GM11168 (cell line): Measurements from ENCODE around the gene NEK6.
"Not testable (repeated sequence)": the region's sequence is repeated elsewhere in the genome, so short reads cannot be mapped to it uniquely, and the experiment has no call there.

Experiments
- in situ Hi-C: fragments of 300-500 bp; cut with MboI; formaldehyde crosslinking; loops from one replicate; pipeline ENCODE4 v1.12.0; 2022; ENCODE audit warnings: low sequenced_read_pairs; ENCODE audit not compliant: unreplicated experiment

NEK6 gene

DNA sequence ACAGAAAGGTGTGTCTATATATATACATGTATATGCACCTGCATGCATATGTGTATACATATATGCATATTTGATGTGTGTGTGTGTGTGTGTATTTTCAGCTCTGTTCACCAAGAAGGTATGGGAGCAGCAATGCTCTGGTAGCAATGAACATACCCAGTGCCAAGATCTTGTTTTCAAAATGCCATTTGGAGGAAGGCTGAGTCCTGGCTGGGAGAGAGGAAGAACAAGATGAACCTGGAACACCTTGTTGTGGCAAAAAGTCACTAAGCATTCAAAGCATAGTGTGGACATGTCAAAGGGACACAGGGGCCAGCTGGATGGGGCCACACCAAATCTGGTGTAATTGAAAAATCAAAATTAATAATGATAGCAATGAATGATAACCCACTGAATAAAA, 31.8 kb upstream of the NEK6 start:
- in situ Hi-C loops = no loop called here

DNA sequence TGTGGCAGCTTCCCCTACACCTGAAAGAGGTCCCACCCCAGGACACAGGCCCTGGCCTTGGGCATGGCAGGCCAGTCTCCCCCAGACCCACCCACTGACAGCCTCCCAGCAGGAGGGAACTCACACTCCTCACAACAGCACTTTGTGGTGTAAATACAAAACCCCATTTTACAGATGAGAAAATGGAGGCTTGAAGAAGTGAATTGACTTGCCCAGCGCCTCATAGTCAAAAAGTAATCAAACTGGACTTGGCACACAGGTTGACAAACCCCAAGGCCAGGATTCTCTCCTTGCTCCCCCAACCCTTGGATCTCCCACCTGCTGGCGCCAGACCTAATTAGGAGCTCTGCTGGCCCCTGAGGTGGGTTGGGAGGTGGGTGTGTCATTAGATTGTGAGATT, 29.2 kb upstream of the NEK6 start:
- in situ Hi-C loops = no loop called here

DNA sequence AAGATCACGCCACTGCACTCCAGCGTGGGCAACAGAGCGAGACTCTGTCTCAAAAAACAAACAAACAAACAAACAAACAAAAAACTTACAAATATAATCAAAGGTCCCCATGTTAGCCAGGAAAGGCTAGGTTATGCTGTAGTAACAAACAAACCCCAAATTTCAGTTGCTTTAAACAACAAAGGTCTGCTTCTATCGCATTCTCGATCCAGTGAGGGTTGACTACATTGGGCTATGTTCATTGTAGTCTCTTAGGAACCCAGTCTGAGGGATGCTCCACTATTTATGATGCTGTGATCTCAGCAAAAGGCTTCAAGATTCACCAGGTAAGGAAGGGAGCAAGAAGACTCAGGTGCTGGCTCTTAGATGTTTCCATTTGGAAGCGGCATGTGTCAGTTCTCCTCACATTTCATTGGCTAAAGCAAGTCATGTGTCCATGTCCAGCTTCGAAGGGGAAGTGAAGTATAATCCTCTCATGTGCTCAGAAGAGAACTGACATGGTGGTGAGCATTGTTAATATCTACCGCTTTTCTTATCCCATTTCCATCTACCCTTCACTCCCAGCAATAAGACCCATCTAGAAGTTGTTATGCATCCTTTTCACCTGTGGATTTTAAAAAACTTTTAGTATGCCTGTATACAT, 26.5 kb upstream of the NEK6 start:
- in situ Hi-C loops = no loop called here

DNA sequence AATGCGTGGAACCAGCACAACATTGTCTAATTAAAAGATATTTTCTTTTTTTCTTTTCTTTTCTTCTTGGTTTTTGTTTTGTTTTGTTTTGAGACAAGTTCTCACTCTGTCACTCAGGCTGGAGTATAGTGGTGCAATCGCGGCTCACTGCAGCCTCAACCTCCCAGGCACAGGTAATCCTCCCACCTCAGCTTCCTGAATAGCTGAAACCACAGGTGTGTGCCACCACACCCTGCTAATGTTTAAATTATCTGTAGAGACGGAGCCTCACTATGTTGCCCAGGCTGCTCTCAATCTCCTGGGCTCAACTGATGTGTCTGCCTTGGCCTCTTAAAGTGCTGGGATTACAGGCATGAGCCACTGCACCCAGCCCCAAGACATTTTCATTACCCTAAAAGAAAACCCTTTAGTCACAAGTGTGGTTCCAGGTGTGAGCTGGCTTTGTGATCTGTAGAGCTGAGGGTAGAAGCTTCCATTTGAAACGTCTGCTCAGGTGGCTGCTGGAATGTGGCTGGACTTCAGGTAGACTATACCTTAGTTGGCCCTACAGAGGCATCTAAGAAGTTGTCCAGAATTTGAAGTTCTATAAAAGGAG, 19.1 kb upstream of the NEK6 start:
- in situ Hi-C loops = no loop called here

DNA sequence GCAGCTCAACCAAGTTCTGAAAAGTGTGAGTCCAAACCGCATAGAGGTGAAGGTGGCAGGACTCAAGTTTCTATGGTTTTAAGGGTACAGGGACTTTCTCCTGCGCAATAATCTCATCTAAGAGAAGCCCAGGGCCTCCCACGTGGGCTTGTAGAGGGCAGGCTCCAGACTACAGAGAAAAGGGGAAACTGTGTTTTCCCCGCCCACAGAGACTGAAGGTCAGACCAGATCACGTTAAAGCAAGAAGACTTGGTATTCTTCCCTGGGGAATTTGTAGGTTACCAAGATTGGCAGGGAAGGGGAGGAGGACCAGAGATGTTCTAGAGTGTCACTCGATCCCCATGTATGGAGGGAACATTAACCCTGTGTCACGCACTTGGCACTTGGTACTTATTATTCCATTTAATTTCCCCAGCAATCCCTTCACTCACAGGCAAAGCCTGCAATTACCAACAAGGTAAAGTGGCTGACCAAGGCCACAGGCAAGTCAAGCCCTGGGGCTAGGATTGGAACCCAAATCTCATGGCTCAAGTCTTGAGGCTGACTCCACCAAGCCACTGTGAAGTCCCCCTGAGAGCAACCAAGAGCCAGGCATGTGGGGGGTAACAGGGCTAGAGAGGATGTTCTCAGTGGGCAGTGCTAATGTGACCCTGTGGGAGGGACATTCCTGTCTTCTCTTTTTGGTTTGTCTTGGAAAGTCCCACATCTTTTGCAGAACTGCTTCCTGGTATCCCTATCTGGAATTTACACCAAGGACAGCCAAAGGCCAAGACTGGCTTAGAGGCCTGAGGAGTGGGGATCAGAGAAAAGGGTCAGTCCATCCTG, 18.3 kb upstream of the NEK6 start:
- in situ Hi-C loops = no loop called here

DNA sequence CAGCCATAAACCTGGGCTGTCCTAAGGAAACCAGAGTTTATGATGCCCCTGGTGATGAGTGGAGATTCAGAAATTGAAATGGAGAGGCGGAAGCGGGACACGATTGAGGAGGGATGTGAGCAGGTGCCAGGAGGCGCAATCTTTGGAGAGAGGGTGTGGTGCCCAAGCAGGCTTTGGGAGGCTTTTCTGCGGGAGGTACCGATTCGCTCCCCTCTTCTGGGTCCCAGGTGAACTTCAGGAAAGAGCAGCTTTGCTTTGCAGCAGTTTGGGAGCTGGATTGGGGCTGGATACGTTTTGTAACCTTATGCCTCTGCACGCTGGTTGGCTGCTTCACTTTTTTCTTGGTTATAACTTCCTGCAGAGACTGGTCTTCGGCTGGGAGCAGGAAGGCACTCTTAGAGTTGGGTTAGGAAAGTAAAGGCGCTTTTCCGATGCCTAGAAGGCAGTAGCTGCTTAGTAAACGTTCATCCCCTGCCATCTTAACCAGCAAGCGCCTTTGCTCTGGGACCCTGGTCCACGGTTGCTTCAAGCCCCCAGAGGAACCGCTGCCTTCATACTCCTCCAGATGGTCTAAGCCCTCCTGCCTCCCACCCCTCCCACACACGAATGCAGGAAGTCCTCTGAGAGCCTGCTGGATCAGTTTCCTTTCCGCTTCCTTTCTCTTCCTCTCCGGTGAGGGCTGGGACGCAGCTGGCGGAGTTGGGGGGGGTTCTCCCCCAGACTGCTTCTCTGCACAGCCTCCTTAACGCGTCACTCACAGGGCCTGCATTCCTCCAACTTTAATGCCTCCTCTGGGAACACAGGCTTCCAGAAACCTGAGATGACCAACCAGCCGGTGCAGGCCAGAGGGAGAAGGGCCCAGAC, 15.2 kb upstream of the NEK6 start:
- in situ Hi-C loops = no loop called here

DNA sequence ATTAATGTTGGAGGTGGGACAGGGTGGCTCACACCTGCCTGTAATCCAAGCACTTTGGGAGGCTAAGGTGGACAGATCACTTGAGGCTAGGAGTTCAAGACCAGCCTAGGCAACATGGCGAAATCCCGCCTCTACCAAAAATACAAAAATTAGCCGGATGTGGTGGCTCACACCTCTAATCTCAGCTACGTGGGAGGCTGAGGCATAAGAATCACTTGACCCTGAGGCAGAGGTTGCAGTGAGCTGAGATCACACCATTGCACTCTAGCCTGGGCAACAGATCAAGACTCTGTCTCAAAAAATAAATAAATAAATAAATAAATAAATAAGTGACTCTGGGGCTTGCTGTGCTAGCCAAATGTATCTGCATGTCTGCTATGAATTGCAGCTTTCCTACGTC, 10.4 kb upstream of the NEK6 start:
- in situ Hi-C loops = not testable (repeated sequence)

DNA sequence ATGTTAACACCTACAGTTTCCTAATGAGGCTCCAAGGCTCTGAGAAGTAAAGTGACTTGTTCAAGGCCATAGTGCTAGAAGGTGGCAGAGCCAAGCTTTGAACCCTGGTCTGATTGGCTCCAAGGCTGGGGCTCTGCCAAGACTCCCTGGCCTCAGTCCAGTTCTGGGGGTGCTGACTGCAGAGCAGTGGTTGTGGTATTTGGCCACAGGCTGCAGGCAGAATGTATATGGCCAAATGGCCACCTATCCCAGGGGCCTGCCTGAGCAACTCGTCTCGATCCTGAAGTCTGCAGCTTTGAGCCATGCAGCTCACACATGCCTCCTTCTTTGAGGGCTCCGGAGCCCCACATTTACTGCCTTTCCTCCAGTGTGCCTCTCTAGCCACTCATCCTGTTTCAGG, 9.7 kb upstream of the NEK6 start:
- in situ Hi-C loops = no loop called here

DNA sequence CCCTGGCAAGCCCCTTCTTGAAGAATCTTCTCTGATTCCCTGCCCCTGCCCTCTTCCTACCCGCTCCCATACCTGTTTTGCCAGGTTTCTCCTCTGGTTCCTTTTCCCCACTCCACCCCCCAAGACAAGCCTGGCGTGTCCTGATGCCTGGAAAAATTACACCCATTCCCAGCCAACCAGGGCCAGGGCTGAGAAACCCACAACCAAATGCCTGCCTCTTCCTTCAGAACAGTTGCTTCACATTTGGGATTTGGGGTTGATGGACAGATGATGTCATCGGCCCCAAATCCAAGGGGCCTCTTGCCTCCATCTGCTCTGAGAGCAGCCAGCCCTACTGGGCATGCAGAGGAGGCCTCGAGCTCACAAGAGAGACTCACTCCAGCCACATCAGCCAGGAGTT, 8.8 kb upstream of the NEK6 start:
- in situ Hi-C loops = no loop called here

DNA sequence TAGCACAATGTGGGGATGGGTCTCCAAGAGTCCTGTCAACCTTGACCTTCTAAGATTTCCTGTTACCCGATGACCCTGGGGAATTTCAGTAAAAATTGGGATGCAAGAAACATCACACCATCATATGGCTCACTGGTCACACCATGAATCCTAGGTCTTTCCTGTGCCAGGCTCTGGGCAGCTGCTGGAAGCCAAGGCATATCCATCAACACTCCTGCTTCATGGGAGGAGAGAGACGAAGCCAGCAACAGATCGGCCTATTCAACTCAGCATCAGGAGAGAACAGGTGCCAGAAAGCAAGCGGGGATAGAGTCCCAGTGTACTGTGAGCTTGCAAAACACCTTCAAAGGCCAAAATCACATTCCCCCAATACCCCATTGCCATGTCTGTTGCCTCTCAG, 6.5 kb upstream of the NEK6 start:
- in situ Hi-C loops = no loop called here

DNA sequence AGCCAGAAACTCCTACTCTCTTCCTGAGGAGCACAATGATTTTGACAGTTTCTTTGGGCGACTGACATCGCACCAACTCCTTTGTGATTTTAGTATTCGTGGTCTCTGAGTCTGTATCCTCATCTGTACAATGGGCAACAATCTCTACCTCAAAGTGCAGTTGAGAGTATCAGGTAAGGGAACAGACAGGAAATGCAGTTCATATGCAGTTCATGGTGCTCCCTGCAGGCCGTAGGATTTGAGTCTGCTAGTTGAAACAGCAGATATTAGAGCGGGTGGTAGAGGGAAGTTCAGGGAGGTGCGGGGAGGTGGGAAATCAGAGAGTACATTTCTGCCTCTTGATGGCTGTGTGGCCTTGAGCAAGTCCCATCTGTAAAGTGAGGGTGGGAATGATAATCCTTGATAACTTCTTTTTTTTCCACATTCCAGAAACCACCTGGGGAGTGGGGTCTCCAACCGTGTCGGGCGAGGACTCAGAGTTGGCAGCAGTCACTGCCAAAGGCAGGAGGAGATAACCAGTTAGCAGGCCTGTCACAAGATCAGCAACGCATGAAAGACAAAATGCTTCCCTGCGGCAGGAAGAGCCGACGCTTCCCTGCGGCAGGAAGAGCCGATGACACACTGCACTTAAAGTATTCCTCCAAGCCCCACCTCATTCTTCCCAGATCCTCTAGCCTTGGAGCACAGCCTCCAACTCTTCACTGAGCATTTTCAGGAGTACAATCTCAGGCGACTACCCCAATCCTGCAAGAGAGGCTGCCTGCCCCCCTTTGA, 6.0 kb upstream of the NEK6 start:
- in situ Hi-C loops = no loop called here

DNA sequence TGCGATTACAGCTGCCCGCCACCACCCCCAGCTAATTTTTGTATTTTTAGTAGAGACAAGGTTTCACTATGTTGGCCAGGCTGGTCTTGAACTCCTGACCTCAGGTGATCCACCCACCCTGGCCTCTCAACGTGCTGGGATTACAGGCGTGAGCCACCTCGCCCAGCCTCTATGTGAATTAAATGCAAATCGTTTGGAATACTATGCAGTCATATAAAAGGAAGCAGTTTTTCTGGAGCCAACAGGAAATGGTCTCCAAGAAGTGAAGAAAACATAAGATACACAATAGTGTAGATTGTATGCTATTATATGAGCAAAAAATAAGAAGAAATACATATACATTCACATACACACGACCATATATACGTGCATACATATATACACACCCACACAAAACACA, 4.9 kb upstream of the NEK6 start:
- in situ Hi-C loops = not testable (repeated sequence)

DNA sequence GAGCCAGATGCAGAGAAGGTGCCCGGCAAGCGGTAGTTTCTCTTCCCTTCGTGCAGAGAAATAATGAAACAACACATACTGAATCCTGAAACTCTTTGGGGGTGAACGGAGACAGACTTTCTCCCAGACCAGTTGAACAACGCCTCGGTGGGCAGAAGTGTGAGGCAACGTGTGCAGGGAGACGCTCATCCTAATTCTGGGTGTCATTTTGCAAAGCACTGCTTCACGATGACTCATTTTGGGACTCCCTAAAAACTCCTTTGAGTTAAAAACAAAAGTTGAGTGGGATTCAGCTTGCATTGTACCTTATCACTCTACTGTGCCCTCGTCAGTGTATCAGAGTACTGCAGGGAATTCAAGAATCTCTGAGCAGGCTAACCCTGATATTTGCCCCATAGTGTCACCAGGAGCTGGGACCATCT, 3.5 kb upstream of the NEK6 start:
- in situ Hi-C loops = no loop called here

DNA sequence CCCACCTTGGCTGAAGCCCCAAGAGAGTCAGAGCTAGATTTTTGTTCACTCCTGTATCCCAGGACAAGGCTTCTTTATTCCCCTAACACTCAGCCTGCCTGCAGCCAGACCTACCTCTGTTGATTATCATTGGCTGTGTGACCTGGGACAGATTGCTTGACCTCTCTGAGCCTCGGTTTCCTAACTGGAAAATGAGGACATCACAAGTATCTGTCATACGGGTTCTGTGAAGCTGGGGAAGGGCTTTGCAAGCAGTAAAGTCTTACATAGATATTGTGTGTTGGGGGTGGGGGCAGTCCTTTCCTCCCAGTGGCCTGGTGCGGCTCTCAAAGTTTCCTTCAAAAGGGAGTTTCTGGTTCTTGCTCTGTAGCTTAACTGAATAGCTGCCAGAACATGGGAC, 2.5 kb upstream of the NEK6 start:
- in situ Hi-C loops = no loop called here

DNA sequence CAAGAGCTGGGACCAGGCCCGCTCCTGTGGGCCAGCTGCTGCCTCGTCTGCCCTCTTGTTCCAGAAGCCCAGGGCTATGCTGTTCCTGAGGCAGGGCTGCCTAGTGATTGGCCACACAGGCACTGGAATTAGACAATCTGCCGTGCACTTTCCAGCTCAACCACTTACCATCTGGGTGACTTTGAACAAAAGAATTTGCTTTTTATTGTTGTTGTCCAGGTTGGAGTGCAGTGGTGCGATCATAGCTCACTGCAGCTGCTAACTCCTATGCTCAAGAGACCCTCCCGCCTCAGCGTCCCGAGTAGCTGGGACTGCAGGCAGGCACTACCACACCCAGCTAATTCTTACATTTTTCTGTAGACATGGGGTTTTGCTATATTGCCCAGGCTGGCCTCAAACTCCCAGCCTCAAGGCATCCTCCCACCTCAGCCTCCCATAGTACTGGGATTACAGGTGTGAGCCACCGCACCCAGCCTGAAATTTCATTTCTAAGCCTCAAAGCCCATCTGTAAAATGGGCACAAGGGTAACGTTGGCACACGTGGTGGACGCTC, 1.2 kb upstream of the NEK6 start:
- in situ Hi-C loops = no loop called here

DNA sequence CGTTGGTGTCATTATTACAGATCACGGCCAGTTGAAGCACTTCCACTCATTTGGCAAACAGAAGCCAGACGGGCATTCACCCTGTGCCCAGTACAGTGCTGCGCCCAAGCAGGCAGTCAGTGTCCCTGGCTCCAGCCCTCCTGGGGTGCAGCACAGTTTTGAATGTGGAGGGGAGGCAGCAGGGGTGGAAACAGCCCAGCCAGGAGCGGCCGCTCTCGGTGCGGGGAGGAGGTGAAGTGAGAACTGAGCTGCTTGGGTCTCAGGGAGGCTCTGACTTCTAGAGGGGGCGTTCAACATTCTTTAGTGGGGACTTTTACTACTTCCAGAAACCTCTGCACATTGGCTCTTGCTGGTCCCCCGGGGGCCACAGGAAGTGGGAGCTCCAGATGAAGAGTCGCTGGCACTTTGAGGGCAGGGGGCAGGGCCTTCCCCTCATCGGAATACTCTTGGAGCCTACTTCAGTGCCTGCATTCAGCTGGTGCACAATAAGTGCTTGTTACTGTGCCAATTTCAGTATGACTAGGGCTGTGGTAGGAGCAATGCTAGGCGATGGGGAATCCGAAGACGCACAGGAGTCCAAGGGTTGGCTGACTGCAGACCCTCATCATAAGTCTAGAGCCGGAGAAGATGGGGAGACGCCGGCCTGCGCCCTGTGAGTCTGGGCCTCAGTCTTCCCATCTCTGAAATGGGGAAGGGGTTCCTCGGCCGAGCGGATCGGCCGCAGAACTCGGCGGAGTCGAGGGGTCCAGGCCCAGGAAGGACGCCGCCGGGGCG, 492 bp upstream of the NEK6 start:
- in situ Hi-C loops = no loop called here

DNA sequence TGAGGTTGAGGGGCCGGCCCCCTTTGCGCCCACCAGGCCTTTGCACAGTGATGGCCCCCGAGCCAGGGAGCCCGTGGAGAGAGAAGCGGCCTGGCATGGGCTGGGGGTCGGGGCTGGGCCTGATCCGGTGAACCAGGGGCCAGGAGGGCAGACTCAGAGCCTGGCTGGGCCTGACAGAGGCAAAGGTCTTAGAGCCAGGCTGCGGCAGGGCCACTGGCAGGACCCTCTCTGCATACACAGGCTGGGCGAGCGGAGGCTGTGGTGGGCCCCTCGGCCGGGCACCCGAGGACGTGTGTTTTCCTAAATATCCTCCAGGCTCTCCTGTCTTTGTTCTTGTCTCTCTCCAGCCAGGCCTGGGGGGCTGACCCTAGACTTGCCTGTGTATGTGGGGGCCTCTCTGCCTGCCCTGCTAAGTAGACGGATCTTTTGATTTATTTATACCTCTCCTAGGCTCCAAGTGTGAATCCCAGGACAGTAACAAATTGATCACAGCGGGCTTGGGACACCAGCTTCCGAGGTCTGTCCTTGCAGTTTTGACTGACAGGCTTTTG, 933 bp downstream of the NEK6 start:
- in situ Hi-C loops = no loop called here

DNA sequence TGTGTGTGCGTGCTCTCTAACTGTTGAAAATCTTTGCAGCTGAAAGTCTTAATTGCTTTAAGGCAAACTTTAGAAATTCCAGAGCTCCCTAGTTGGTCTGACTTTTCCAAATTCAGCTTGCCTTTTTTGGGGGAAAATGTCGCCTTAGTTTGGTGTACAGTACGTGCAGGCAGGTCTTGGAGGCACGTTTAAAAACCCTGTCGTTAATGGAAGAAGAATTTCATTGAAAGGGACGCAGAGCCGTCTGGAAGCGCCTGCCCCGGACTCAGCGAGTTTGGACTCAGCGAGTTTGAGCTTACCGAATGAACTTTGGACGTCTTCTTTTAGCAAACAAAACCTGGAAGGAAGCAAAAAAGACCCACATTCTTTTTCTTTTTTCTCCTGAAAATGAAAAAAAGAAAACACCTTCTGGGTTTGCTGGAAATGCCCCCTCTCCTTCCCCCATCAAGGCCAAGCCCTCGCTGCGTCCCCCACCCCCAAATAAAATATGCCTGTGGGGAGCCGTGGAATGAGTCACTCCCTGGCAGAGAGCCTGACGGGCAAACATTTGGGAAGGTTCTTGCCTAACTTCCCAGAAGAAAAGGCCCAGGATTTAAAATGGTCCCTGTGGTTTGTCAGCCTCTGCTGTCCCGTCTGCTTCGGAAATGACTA, 1.5 kb downstream of the NEK6 start:
- in situ Hi-C loops = no loop called here
